GM19463 (cell line): Measurements from ENCODE around the gene OR6B2.
"Not testable (repeated sequence)": the region's sequence is repeated elsewhere in the genome, so short reads cannot be mapped to it uniquely, and the experiment has no call there.

Experiments used
- ATAC-seq: cut with Tn5 transposase; IDR thresholded peaks from one replicate; pipeline ENCODE4 v1.9.1; 2021; ENCODE audit warnings: mild to moderate bottlenecking, moderate library complexity; ENCODE audit not compliant: unreplicated experiment

OR6B2 gene

DNA sequence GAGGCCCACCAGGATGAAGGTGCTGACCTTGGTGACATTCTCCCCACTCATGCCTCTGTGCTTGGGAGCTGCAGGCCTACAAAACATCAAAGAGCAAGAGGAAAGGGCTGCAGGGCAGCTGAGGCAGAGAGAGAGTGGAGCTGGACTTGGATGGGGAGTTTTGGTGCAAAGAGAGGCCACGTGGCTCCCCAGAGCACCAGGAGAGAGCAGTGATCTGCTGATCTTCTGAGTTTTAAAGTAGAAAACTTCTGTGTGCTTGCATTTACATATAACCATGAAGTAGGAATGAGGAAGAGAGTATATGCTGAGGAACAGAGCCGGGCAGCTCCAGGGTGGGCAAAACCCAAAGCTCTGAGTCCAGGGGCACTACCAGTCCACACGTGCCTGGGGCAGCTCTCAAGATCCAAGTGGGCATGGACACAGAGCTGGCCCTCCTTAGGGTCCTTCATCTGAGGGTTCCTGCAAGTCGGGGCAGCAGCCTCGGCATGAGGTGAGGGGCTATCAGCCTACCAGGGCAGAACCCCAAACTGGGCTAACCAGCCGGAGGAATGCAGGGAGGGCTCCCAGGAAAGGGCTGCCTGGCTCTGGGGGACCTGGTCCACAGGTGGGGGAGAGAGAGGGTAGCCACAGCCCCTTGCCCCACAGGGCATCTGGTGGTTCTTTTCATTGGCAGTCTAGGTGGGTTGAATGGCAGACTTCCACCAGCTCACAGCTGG is at the start of gene OR6B2:
OR6B2 (minus strand) TSS at position 51 of the 716 bp plus-strand sequence; CDS start at position 51, 0 bp downstream.
- no peak for ATAC-seq

DNA sequence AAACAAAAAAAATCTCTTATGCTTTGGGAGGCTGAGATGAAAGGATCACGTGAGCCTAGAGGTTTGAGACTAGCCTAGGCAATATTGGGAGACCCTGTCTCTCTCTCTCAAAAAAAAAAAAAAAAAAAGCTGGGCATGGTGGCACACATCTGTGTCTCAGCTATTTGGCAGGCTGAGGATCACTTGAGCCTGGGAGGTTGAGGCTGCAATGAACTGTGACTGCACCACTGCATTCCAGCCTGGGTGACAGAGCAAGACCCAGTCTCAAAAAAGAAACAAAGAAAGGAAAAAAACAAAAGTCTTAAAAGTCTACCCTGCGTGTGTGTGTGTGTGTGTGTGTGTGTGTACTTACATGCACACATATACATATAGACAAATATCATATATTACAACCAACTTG is 48.4 kb upstream of the OR6B2 start:
- no peak for ATAC-seq

DNA sequence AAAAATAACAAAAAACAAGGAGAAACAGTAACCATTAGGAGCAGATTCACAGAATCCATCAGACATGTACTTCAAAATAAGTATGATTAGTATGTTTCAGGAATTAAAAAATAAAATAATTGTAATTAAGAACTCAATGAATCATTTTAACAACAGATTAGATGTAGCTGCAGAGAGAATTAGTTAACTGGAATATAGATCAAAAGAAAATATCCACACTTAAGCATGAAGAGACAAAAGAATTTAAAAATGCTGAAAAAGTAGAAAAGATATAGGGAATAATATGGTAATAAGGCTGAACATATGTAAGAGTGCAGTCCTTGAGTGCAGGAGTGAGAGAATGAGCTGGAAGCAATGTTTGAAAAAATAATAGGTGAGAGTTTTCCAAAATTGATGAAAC is 47.2 kb upstream of the OR6B2 start:
- ATAC-seq: no peak

DNA sequence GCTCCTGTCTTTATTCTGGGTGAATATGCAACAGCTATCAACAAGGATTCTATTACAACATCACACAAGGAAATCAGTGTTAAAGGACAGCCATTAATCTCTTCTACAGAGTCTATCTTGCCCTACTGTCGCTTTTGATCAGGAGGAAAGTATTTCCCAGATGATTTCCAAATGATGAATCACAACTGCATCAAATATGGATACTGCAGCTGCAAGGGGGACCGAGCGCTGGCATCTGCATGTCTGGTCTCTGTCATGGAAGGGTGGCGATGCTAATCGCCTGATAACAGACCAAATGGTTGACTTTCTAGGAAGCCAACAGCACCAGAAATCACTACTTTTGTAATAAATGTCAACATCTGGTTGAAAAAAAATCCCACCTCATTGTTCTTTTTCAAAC is 44.3 kb upstream of the OR6B2 start:
- no peak for ATAC-seq

DNA sequence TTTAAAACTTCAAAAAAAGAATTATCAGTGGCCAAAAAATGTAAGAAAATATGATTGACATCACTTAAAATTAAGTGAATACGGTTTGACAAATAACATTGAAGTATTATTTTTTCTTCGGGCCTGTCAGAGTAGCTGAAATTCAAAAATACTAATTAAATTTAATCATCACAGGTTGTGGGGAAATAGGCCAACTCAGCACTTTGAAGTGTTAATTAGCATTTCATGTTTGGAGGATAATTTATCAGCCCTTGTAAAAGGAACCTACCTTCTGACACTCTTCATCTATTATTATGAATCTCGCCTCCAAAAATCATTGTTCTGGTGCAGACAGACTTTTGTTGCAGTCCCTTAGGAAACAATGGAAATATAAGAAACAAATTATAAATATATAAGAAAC is 40.7 kb upstream of the OR6B2 start:
- no peak for ATAC-seq

DNA sequence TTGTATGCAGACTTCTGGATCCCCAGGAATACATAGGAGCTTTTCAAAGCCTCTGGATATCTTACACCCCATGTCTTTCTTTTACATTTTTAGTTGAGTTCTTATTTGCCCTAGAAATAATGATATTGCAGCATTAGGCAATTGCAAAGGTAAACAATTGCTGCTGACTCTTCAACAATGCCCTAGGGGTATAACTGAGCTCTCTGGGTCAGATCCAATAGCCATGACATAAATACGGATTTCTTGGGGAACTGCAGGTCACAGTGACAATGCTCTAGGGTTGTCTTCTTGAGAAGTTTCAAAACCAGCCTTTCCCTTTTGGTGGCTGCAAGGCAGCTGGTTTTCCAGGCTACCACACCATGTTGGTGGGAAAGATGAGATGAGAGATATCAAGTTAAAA is 39.6 kb upstream of the OR6B2 start:
- no peak for ATAC-seq

DNA sequence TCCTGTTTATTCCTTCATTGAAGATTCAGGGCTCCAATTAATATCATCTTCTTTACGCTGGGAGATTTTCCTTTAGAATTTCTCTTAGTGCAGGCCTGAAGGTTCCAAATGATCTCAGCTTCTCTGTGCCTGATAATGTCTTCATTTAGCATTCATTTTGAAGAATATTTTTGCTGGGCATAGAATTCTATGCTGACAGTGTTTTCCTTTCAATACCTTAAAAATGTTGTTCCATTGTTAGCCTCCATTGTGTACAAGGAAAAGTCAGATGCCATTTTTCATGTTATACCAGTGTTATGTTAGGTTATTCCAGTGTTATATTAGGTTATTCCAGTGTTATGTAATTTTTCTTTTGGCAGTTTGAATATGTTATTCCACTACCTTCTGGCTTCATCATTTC is 38.0 kb upstream of the OR6B2 start:
- ATAC-seq: no peak

DNA sequence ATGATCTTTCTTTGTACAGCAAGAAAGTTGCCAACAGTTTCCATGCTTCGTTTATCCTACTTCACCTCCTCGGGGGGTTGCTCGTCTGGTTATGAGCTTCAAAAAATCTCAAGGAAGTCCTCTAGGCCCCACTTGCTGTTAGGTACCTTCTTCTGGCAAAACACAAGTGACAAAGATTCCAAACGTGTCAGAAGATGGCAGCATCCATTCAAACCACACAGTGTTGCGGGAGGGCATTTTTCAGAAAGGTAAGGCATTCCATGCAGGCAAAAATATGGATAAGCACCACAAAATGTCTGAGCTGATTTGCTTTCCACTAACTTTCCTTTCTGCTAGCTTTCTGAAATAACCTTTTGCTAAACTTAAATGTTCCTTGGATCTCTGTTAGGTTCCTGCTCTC is 36.3 kb upstream of the OR6B2 start:
- no peak for ATAC-seq

DNA sequence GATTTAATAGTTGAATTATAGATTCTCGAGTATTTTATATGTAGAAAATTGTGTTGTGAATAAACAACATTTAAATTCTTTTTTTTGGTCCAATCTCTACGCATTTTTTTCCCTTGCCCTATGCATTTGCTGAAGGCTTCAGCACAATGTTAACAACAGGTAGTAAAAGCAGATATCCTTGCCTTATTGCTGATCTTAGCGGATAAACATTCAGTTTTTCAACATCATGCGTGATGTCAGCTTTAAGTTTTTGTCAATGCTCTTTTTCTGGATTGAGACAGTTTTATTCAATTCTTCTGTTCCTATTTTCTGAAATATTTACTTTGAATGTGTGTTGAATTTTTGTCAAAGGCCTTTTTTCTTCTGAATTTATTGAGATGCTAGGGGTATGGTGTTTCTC is 34.7 kb upstream of the OR6B2 start:
- ATAC-seq: no peak

DNA sequence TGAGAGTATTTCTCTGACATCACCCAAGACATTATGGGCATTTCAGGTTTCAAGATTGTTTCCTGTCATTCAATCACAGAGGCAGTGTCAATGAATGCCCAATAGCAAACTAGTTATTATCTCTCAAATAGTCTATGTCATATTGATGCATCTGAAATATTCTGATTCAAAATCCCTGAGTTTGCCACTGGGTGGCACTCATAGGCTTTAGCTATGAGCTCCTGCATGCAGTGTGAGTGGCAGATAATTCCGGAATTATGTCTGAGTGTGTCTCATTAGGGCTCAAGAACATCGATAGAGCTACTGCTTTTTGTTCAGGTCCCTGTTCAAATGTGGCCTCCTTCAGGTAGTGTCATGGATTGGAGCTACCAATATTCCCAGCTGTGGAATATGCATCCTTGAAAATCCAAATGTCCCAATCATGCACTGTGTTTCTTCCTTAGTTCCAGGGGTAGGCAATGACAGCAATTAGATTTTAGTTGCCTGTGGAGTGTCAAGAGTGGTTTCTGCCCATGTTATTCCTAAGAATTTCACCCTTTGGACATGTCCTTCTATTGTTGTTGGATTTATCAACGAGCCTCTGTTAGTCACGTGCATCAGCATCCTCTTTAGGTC is 30.9 kb upstream of the OR6B2 start:
- no peak for ATAC-seq

DNA sequence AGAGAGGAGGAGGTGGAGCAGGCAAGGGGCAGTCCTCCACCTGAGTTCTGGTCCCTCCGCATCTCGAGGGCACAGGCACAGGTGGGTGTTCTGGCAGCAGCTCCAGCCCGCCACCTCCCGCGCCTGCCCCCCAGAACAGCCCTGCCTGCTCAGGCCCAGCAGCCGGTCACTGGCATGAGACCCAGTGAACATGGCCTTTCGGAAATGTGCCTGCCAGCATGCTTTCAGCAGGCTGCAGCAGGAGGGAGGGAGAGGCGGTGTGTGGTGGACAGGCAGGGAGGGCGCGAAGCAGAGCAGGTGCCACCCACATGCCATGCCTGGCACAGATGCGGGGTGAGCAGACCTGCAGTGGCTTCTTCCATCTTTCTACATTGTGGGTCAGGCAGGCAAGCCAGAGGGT is 26.4 kb upstream of the OR6B2 start:
- ATAC-seq: no peak

DNA sequence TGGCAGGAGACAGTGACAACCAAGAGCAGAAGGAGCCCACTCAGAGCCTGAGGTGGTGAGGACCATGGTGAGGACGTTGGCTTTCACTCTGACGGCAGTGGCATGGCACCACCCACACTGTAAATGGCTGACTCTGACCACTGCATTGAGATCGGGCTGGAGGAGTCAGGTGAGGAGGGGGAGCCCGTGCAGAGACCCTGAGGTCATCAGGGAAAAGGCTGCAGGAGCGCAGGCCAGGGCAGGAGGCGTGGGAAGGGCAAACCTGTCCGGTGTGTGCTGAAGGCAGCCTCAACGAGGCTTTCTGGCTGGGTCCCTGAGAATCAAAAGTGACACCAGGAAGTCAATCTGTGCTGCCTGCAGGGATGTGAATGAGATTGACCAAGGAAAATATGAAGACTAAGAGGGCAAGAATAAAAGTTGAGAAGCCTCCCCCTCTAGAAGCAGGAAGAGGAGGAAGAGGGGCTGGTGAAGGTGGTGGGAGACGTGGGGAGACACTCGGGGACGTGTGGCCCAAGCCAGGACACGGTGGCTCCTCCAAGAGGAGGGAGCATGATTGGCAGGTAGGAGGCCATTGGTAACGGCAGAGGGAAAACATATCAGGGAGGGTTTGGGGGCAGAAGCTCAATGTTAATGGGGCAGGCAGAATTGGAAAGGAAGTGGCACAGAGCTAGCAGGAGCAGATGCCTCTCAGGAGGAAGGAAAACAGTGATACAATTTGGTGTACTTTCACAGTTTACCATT is 25.1 kb upstream of the OR6B2 start:
- ATAC-seq: no peak

DNA sequence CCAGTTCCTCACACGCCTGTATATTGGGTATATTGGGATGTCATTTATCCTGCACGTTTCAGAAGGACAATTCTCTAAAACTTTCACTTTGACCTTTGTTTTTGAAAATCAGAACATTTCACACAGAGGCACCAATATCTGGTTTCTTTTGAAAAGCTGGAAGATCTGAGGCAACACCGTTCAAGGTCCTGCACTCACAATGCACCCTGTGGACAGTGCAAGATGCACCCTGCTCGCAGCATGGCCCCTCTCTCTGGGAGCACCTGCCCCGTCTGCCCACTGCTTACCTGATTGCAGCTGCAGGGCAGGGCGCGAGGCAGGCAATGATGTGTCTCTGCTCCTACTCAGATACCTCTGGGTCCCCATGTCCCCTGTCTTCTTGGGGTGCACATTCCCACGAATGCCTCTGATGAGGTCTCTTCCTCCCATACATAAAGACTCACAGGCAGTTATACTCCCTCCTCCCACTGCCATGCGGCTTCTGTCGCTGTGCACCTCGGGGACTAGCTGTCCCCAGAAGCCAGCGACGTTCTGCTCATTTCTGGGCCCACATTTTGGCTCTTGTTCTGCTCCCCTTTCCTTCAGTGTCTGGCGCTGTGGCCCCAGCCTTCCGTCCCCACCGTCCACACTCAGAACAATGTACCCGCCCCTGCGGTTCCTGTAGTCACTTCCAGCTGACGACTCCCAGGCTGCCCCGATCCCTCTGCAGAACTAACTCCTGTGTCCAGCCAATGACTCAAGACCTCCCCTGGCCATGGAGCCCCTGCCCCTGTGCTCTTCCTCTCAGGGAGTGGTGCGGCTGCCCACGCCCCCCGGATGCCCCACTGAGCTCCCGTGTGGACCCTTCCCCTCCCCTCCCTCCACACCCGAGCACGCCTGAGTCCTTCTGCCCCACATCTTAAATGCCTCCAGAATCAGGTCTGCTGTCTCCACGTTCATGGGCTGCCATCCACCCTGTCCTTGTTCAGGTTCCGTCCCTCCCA is 23.2 kb upstream of the OR6B2 start, which contains the start of gene OR6B3:
OR6B3 (minus strand) TSS at position 349 of the 983 bp plus-strand sequence.
- ATAC-seq: no peak

DNA sequence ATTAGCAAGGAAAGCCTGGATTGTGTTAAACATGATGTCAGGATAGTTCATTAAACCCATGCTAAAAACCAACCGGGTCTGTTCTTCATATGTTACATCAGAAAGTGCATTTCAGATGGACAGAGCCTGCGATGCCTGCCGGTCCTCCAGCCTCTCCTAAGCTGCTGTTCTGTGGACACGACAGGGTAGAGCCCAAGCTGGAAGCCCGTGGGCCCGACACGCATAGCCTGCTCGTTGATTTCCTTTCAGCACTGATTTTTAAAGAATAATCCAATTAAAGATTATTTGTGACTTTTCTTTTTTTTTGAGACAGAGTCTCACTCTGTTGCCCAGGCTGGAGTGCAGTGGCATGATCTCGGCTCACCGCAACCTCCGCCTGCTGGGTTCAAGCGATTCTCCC is 22.3 kb upstream of the OR6B2 start:
- no peak for ATAC-seq

DNA sequence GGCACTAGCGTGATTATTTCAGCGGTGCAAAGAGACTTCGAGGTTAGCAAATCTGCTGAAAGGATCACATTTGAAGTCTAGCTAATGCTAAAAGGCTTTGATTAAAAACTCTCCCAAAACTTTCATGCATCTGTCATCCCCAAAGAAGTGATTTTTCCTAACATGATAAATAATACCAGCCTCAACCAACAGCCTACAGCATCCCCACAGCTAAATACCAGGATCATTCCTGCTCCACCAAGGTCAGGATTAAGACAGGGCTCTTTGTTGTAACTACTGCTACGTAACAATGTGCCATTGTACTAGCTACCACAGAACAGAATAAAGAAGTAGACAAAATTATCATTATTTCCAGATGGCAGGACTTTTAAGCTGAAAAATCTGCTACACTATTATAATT is 21.5 kb upstream of the OR6B2 start:
- ATAC-seq: no peak

DNA sequence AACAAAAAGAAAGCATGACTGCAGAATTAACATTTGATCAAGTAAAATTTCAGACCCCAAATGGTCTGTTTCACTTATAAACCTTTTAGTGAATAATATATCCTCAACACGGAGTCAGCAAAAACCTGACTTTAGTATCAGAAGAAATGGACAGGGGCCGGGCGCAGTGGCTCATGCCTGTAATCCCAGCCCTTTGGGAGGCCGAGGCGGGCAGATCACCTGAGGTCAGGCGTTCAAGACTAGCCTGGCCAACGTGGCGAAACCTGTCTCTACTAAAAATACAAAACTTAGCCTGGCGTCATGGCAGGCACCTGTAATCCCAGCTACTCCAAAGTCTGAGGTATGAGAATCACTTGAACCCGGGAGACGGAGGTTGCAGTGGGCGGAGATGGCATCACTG is 20.0 kb upstream of the OR6B2 start:
- no peak for ATAC-seq

DNA sequence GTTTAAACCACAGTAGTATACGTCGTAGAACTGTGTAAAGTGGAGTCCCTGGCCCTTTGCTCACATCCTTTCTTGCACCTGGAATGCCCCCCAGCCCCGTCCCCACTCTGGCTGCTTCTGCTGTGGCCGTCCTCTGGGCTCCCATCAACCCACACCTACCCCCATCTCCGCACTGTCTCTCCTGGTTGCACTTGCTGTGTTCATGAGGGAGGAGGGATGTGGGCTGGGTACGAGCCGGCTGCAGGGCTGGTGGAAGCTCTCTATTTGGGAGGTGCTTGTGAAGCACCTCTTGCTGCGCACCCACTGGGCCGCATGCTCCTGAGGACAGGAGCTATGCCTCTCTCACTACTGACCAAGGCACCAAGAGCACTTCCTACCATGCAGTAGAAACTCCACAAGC is 18.0 kb upstream of the OR6B2 start:
- no peak for ATAC-seq

DNA sequence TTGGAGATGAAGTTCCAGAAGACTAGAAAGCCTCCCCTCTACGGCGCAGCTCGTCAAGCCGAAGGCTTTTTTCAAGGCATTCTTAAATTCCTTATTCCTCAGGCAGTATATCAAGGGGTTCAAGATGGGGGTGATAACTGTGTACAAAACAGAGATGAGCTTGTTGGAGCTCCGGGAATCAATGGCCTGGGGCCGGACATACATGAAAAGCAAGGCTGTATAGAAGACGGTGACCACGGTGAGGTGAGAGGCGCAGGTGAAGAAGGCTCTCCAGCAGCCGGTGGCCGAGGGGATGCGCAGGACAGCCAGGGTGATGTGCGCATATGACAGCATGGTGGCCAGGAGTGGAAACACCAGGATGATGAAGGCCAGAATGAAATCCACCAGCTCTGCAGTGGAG is 14.9 kb upstream of the OR6B2 start:
- no peak for ATAC-seq

DNA sequence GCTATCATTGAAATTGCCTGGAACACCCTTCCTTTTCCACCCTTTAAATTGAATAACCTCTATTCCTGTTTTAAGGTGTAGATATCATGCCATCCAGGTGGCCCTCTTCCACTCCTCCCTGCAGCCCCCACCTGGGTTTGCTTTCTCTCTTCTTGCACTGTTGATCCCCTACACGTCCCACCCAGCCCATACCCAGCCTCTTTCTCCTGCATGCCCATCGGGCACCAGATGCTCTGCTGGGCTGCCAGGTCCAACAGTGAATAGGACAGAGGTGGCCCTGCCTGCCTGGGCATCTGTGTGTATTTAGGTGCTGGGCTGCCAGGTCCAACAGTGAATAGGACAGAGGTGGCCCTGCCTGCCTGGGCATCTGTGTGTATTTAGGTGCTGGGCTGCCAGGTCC is 13.9 kb upstream of the OR6B2 start:
- not testable (repeated sequence) for ATAC-seq

DNA sequence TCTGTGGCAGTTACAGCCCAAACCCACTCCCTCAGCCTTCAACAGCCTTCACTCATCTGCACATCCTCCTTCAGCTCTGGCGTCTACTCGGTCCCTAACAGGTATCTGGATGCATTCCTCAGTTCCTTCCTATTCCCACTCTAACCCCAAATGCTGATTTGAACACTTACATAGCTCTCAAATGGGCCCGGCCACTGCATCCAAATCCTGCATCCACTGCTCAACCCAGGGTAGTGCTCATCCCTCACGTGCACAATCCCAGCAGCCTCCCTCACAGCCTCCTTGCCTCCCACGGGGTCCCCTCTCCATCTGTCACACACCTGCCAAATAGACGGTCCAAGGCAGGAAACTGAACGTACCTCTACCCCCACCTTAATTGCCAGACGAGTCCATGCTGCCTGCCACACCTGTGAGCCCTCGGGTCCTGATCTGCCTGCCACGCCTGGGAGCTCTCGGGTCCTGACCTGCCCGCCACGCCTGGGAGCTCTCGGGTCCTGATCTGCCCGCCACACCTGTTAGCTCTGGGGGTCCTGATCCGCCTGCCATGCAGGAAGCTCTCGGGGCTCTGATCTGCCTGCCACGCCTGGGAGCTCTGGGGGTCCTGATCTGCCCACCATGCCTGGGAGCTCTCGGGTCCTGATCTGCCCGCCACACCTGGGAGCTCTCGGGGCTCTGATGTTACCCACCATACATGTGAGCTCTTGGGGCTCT is 13.2 kb upstream of the OR6B2 start:
- ATAC-seq: no peak
